Vagina (tissue), 2 donors: Measurements from ENCODE around the gene SLC5A3.

Experiments used
- POLR2A ChIP-seq, 2 donors: fragments of 450-650 bp; IDR thresholded peaks; one replicate each; pipeline ENCODE4 v1.6.1; 2017; ENCODE audit warnings: antibody characterized with exemption in 2 of 2, mild to moderate bottlenecking in 2 of 2, moderate library complexity in 2 of 2
- TF ChIP-seq, protein P1 (sequence below), 3 experiments: fragments of 450-650 bp in 2 of 3; fragments of 200-600 bp in 1 of 3; sonication (generic) in 1 of 3; IDR thresholded peaks; one replicate each; pipeline ENCODE4 v1.5.1; 2017 to 2019; ENCODE audit warnings: antibody characterized with exemption in 3 of 3, mild to moderate bottlenecking in 2 of 3, moderate library complexity in 2 of 3

- TF ChIP-seq, protein P1, sequence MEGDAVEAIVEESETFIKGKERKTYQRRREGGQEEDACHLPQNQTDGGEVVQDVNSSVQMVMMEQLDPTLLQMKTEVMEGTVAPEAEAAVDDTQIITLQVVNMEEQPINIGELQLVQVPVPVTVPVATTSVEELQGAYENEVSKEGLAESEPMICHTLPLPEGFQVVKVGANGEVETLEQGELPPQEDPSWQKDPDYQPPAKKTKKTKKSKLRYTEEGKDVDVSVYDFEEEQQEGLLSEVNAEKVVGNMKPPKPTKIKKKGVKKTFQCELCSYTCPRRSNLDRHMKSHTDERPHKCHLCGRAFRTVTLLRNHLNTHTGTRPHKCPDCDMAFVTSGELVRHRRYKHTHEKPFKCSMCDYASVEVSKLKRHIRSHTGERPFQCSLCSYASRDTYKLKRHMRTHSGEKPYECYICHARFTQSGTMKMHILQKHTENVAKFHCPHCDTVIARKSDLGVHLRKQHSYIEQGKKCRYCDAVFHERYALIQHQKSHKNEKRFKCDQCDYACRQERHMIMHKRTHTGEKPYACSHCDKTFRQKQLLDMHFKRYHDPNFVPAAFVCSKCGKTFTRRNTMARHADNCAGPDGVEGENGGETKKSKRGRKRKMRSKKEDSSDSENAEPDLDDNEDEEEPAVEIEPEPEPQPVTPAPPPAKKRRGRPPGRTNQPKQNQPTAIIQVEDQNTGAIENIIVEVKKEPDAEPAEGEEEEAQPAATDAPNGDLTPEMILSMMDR (IDR thresholded peaks at IDR 0.05): no peak
- no peak for TF ChIP-seq POLR2A (IDR thresholded peaks at IDR 0.05)
Measured at GRCh38 chr21:34075091-34075425, 1.7 kb downstream of the SLC5A3 start.
